ENCODE measurements around the gene SCTR.

The SCTR gene

GRCh38 chr2:119402645-119403560, 121.4 kb downstream of the SCTR start:
- no peak for DNase-seq

- no peak for DNase-seq
Measured at GRCh38 chr2:119402106-119402505, 122.2 kb downstream of the SCTR start.

- no peak for DNase-seq
Measured at GRCh38 chr2:119397196-119397595, 127.1 kb downstream of the SCTR start.

GRCh38 chr2:119393971-119394748, 130.1 kb downstream of the SCTR start:
- DNase-seq = no peak

All from NCI-H526 treated with DMSO at 0.1 percent for 48 hours (cell line).